Osteocyte (in vitro differentiated cells): ENCODE data around the gene EMC9. TPM values are rescaled to one million over a fixed set of nuclear protein-coding genes. Genes with fewer than 3 reads are reported as not detected.

Experiments
- DNase-seq: peaks from one replicate; pipeline ENCODE4 v3.0.0; 2021; ENCODE audit warnings: mixed read lengths; ENCODE audit not compliant: unreplicated experiment; ENCODE audit errors: extremely low spot score
- H3K27ac Mint-ChIP-seq: one replicate; pipeline ENCODE4 v1.8.0; 2021; ENCODE audit warnings: mild to moderate bottlenecking, mixed read lengths; ENCODE audit not compliant: unreplicated experiment
- H3K27me3 Mint-ChIP-seq: one replicate; pipeline ENCODE4 v1.8.0; 2021; ENCODE audit warnings: mixed read lengths; ENCODE audit not compliant: unreplicated experiment
- H3K36me3 Mint-ChIP-seq: one replicate; pipeline ENCODE4 v1.8.0; 2021; ENCODE audit warnings: mixed read lengths; ENCODE audit not compliant: unreplicated experiment
- H3K4me1 Mint-ChIP-seq: one replicate; pipeline ENCODE4 v1.8.0; 2021; ENCODE audit warnings: mixed read lengths; ENCODE audit not compliant: unreplicated experiment
- H3K4me3 Mint-ChIP-seq: one replicate; pipeline ENCODE4 v1.8.0; 2021; ENCODE audit warnings: mild to moderate bottlenecking, moderate library complexity, mixed read lengths; ENCODE audit not compliant: unreplicated experiment
- H3K9me3 Mint-ChIP-seq: one replicate; pipeline ENCODE4 v1.8.0; 2021; ENCODE audit warnings: mixed read lengths; ENCODE audit not compliant: unreplicated experiment
- total RNA-seq: library from RNA; stranded (reverse); gene quantifications from 2 replicates; pipeline ENCODE4 v1.2.1, GENCODE V29; 2021
- TF ChIP-seq, protein P1 (sequence below): fragments of 200-600 bp; sonication (generic); IDR thresholded peaks from 2 replicates; pipeline ENCODE4 v1.5.0; 2021; ENCODE audit warnings: antibody characterized with exemption, mild to moderate bottlenecking, moderate library complexity

The EMC9 gene
- total RNA-seq, 1 donor from 2014 or later = 15.6 TPM

DNA sequence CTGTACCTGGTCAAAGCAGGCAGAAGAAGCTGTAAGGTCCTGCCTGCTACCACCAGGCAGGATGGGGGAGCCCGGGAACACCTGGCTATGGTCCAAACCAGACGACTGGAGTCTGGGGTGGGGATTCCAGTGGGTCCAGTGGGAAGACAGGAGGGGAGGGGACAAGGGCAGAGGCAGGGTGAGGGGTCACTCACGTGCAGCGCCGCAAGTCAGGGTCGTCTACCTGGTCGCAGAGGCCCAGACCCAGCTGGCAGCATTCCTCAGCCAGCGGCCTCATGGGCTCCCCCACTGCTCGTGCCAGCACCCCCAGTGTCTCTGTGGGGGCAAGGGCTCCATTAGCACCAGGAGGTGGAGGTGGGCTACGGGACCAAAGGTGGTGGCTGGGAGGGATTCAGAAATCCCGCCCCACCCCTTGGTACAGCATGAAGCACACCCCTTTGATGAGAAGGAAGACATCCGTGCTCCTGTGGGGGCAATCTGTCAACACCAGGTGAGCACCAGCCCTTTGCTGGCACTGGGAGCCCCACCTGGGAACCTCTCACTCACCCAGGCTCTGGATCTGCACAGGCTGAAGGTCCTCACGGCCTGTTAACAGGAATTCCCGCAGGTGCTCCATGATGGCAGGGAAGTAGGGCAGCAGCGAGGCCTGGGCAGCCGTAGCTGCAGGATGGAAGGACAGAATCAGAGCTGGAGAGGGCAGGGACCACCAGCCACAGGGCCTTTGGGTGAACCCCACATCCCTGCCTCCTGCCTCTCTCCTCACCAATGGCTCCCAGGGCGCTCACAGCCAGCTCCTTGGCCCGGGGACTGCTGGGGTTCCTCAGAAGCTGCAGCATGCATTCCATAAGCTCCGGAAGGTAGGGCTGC, 42.9 kb upstream of the EMC9 start:
- Mint-ChIP-seq H3K4me3 (no peak overlapping the region), H3K4me1 (peaks cover 21% of the 10 kb centered on the region), H3K9me3 (no peaks in the 10 kb centered on the region), H3K27me3 (no peaks in the 10 kb centered on the region), H3K27ac (no peak overlapping the region), H3K36me3 (peaks cover 15% of the 10 kb centered on the region)
- TF ChIP-seq, protein P1, sequence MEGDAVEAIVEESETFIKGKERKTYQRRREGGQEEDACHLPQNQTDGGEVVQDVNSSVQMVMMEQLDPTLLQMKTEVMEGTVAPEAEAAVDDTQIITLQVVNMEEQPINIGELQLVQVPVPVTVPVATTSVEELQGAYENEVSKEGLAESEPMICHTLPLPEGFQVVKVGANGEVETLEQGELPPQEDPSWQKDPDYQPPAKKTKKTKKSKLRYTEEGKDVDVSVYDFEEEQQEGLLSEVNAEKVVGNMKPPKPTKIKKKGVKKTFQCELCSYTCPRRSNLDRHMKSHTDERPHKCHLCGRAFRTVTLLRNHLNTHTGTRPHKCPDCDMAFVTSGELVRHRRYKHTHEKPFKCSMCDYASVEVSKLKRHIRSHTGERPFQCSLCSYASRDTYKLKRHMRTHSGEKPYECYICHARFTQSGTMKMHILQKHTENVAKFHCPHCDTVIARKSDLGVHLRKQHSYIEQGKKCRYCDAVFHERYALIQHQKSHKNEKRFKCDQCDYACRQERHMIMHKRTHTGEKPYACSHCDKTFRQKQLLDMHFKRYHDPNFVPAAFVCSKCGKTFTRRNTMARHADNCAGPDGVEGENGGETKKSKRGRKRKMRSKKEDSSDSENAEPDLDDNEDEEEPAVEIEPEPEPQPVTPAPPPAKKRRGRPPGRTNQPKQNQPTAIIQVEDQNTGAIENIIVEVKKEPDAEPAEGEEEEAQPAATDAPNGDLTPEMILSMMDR = no peak
- no peak for DNase-seq

DNA sequence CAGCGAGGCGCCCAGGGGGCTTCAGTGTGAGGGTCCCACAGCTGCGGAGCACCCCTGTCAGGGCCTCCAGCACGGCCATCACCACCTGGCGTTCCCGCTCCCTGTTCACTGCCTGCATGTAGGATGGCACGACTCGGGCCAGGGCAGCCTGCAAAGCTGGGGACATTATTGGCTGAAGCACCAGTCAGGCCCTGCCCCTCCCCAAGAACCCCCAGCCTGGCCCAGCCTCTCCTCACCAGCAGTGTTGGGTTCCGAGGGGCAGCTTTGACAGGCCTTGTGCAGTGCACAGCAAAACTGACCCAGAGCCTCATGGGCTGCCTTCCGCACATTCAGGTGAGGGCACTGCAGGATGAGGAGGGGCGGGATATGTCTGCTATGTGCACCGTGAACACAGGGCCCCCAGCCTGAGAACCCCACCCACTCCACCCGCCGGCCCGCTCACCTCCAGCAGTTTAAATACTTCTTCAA, 41.7 kb upstream of the EMC9 start:
- H3K9me3 Mint-ChIP-seq = no peaks in the 10 kb centered on the region
- TF ChIP-seq, protein P1 = no peak
- H3K4me3 Mint-ChIP-seq = no peak overlapping the region
- peaks cover 19% of the 10 kb centered on the region for H3K36me3 Mint-ChIP-seq
- no peaks in the 10 kb centered on the region for H3K27me3 Mint-ChIP-seq
- peaks cover 10% of the 10 kb centered on the region for H3K4me1 Mint-ChIP-seq
- DNase-seq = no peak
- H3K27ac Mint-ChIP-seq = no peak overlapping the region

DNA sequence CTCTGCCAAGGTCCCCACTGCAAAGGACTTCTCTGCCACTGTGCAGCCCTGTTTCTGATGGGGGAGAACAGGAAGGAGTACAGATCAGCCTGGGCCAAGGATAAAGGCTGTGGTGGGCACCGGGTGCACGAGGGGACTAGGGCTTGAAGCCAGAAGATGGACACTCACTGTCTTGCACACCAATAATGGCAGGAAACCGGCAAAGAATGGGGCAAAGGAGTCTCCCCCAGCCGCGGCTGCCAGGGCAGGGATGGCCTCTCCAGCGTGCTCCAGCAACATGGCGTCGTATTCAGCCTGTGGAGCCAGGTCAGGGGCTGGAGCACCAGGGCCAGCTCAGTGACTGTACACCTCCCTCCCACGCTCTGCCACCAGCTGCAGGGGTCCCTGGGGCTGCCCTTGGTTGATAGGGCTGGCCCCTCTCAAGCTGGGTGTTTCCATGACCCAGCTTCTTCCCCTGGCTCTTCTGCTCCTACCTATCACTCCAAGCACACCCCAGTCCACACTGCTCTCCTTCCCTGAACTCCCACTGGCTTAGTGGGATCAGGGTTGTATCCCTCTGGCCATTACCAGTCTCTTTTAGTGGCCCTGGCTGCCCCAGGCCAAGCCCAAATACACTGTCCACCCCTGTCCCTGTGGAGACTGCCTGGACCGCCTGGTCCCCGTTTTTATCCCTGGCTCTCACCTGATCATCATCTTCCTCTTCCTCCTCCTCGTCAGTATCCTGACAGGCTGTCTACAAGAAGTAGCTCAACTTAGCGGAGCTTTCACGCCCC, 40.9 kb upstream of the EMC9 start:
- no peaks in the 10 kb centered on the region for H3K27me3 Mint-ChIP-seq
- H3K27ac Mint-ChIP-seq = no peak overlapping the region
- H3K4me1 Mint-ChIP-seq = peaks cover 4% of the 10 kb centered on the region
- TF ChIP-seq, protein P1 = no peak
- no peak overlapping the region for H3K4me3 Mint-ChIP-seq
- peaks cover 19% of the 10 kb centered on the region for H3K36me3 Mint-ChIP-seq
- H3K9me3 Mint-ChIP-seq = no peaks in the 10 kb centered on the region
- DNase-seq = no peak

DNA sequence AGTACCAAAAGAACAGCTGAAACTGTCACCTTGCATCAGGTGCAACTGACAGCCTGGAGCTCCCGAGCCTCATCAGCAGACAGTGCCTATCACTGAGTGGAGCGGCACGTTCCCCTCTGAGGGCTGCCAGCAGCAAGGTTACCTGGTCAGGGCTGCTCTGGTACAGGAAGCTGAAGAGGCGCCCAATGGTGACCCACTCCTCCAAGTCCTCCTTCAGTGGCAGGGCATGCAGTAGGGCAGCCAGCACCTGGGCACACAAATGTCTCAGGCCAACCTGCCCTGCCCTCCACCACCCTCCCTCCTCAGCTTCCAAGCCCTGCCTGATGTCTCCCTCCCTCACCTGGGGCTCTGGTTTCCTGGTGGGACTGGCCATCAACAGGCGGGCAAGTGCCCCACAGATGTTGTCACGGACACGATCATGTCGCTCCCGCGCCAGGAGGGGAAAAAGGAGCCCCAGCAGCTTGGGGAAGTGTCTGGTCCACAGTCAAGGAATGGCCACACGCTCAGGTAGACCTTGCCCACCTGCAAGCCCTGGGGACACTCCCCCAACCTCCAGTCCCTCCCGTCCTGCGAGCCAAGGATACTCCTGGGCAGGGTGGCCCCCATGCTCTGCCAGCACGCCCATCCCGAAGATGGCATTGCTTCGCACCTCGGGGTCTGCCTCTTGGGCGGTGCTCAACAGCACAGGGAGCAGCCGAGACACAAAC, 40.1 kb upstream of the EMC9 start:
- DNase-seq = no peak
- Mint-ChIP-seq H3K4me3 (no peak overlapping the region), H3K36me3 (peaks cover 22% of the 10 kb centered on the region), H3K9me3 (no peaks in the 10 kb centered on the region), H3K27me3 (no peaks in the 10 kb centered on the region), H3K27ac (no peak overlapping the region), H3K4me1 (no peaks in the 10 kb centered on the region)
- TF ChIP-seq, protein P1 = no peak
